Raji (cell line): ENCODE results near the gene USP4.

Experiments used
- POLR2A ChIP-seq: IDR thresholded peaks from 2 replicates; pipeline ENCODE4 v1.6.1; 2011; ENCODE audit warnings: low read depth, low read length, control low read depth; ENCODE audit not compliant: insufficient read depth

Gene USP4

GRCh38 chr3:49352281-49352680 is 12.4 kb upstream of the USP4 start:
- no peak for TF ChIP-seq POLR2A

- TF ChIP-seq POLR2A = no peak
Observed at GRCh38 chr3:49351521-49352011, 11.7 kb upstream of the USP4 start.

- no peak for TF ChIP-seq POLR2A
Observed at GRCh38 chr3:49349348-49350114, 9.7 kb upstream of the USP4 start.

GRCh38 chr3:49346797-49347251 is 7.0 kb upstream of the USP4 start:
- no peak for TF ChIP-seq POLR2A

GRCh38 chr3:49343163-49343562 is 3.3 kb upstream of the USP4 start:
- TF ChIP-seq POLR2A = no peak

- TF ChIP-seq POLR2A = no peak
Observed at GRCh38 chr3:49341996-49342395, 2.1 kb upstream of the USP4 start.

- no peak for TF ChIP-seq POLR2A
Observed at GRCh38 chr3:49339581-49339940, 292 bp downstream of the USP4 start.

- no peak for TF ChIP-seq POLR2A
Observed at GRCh38 chr3:49333916-49334633, 5.8 kb downstream of the USP4 start.

GRCh38 chr3:49333091-49333490 is 6.8 kb downstream of the USP4 start:
- TF ChIP-seq POLR2A = no peak

GRCh38 chr3:49329186-49329585 is 10.7 kb downstream of the USP4 start:
- TF ChIP-seq POLR2A = no peak

- TF ChIP-seq POLR2A = no peak
Observed at GRCh38 chr3:49327485-49327884, 12.4 kb downstream of the USP4 start.

GRCh38 chr3:49324768-49325167 is 15.1 kb downstream of the USP4 start:
- TF ChIP-seq POLR2A = no peak

- no peak for TF ChIP-seq POLR2A
Observed at GRCh38 chr3:49316696-49317457, 23.0 kb downstream of the USP4 start.

- TF ChIP-seq POLR2A = no peak
Observed at GRCh38 chr3:49313896-49314688, 25.8 kb downstream of the USP4 start.

GRCh38 chr3:49311283-49311682 is 28.6 kb downstream of the USP4 start:
- TF ChIP-seq POLR2A = no peak
